SK-N-SH treated with all-trans-retinoic acid at 6 μM for 48 hours (cell line): ENCODE data around the gene AK4.

Experiments
- ATAC-seq: fragments of 200-7000 bp; cut with Tn5 transposase; 3 replicates; pipeline ENCODE4 v1.9.1; 2020; ENCODE audit warnings: mild to moderate bottlenecking, moderate library complexity
- ARNTL ChIP-seq: fragments of 450-650 bp; formaldehyde crosslinking; IDR thresholded peaks from 2 replicates; pipeline ENCODE4 v1.5.0; 2020; ENCODE audit warnings: low read depth, mild to moderate bottlenecking, moderate library complexity, borderline replicate concordance
- BACH2 ChIP-seq: fragments of 250-450 bp; sonication (Bioruptor Pico); IDR thresholded peaks from 2 replicates; pipeline ENCODE4 v1.9.0; 2021; ENCODE audit warnings: mild to moderate bottlenecking, borderline replicate concordance
- CREB5 ChIP-seq: fragments of 250-450 bp; sonication (Bioruptor Pico); IDR thresholded peaks from 2 replicates; pipeline ENCODE4 v1.5.1; 2020; ENCODE audit warnings: low read depth, mild to moderate bottlenecking, moderate library complexity
- CSDC2 ChIP-seq: fragments of 250-450 bp; sonication (Bioruptor Pico); IDR thresholded peaks from 2 replicates; pipeline ENCODE4 v1.5.0; 2020; ENCODE audit warnings: mild to moderate bottlenecking, moderate library complexity
- CSRNP3 ChIP-seq: fragments of 250-450 bp; sonication (Bioruptor Pico); IDR thresholded peaks from 2 replicates; pipeline ENCODE4 v1.5.1; 2021; ENCODE audit warnings: mild to moderate bottlenecking, moderate library complexity
- ESRRG ChIP-seq: fragments of 250-450 bp; sonication (Bioruptor Pico); IDR thresholded peaks from 2 replicates; pipeline ENCODE4 v1.6.1; 2021; ENCODE audit warnings: mild to moderate bottlenecking
- GLIS3 ChIP-seq: fragments of 250-450 bp; sonication (Bioruptor Pico); IDR thresholded peaks from 2 replicates; pipeline ENCODE4 v1.5.0; 2020; ENCODE audit warnings: mild to moderate bottlenecking, moderate library complexity
- ISL1 ChIP-seq: fragments of 250-450 bp; sonication (Bioruptor Pico); IDR thresholded peaks from 2 replicates; pipeline ENCODE4 v2.1.2; 2022; ENCODE audit warnings: mild to moderate bottlenecking, moderate library complexity
- OSR1 ChIP-seq: fragments of 250-450 bp; sonication (Bioruptor Pico); IDR thresholded peaks from 2 replicates; pipeline ENCODE4 v1.8.0; 2022; ENCODE audit warnings: moderate library complexity, mild to moderate bottlenecking, inconsistent platforms
- PATZ1 ChIP-seq: fragments of 250-450 bp; sonication (Bioruptor Pico); IDR thresholded peaks from 2 replicates; pipeline ENCODE4 v1.8.0; 2020; ENCODE audit warnings: mild to moderate bottlenecking, moderate library complexity, borderline replicate concordance
- POU6F1 ChIP-seq: fragments of 250-450 bp; sonication (Bioruptor Pico); IDR thresholded peaks from 2 replicates; pipeline ENCODE4 v1.8.0; 2021; ENCODE audit warnings: low read depth, mild to moderate bottlenecking, moderate library complexity, borderline replicate concordance
- PPARA ChIP-seq: fragments of 250-450 bp; sonication (Bioruptor Pico); IDR thresholded peaks from 2 replicates; pipeline ENCODE4 v1.5.0; 2020; ENCODE audit warnings: mild to moderate bottlenecking, borderline replicate concordance
- RARB ChIP-seq: fragments of 250-450 bp; sonication (Bioruptor Pico); IDR thresholded peaks from 2 replicates; pipeline ENCODE4 v1.8.0; 2021; ENCODE audit warnings: mild to moderate bottlenecking, moderate library complexity
- SNAI2 ChIP-seq: fragments of 250-450 bp; sonication (Bioruptor Pico); IDR thresholded peaks from 2 replicates; pipeline ENCODE4 v1.5.0; 2020; ENCODE audit warnings: mild to moderate bottlenecking, moderate library complexity
- TCF4 ChIP-seq: fragments of 250-450 bp; sonication (Bioruptor Pico); IDR thresholded peaks from 2 replicates; pipeline ENCODE4 v1.8.0; 2021; ENCODE audit warnings: mild to moderate bottlenecking, moderate library complexity, borderline replicate concordance
- TOX ChIP-seq: fragments of 250-450 bp; sonication (Bioruptor Pico); IDR thresholded peaks from 2 replicates; pipeline ENCODE4 v1.8.0; 2021; ENCODE audit warnings: mild to moderate bottlenecking, moderate library complexity, borderline replicate concordance
- TSHZ2 ChIP-seq: fragments of 250-450 bp; sonication (Bioruptor Pico); IDR thresholded peaks from 2 replicates; pipeline ENCODE4 v1.5.0; 2020; ENCODE audit warnings: mild to moderate bottlenecking, moderate library complexity
- ZC3H10 ChIP-seq: fragments of 250-450 bp; sonication (Bioruptor Pico); IDR thresholded peaks from 2 replicates; pipeline ENCODE4 v1.5.1; 2021; ENCODE audit warnings: mild to moderate bottlenecking, moderate library complexity
- ZFP3 ChIP-seq: fragments of 250-450 bp; sonication (Bioruptor Pico); IDR thresholded peaks from 2 replicates; pipeline ENCODE4 v1.5.0; 2020; ENCODE audit warnings: mild to moderate bottlenecking, moderate library complexity
- ZFP30 ChIP-seq: fragments of 450-650 bp; formaldehyde crosslinking; IDR thresholded peaks from 2 replicates; pipeline ENCODE4 v1.5.0; 2022; ENCODE audit warnings: mild to moderate bottlenecking, moderate library complexity
- ZNF565 ChIP-seq: fragments of 450-650 bp; formaldehyde crosslinking; conservative IDR thresholded peaks from 2 replicates; pipeline ENCODE4 v1.5.0; 2020; ENCODE audit warnings: low read depth, mild to moderate bottlenecking, moderate library complexity
- ZNF70 ChIP-seq: fragments of 450-650 bp; formaldehyde crosslinking; IDR thresholded peaks from 2 replicates; pipeline ENCODE4 v1.5.0; 2020; ENCODE audit warnings: mild to moderate bottlenecking, moderate library complexity
- ZNF8 ChIP-seq: fragments of 450-650 bp; formaldehyde crosslinking; IDR thresholded peaks from 2 replicates; pipeline ENCODE4 v1.5.0; 2020; ENCODE audit warnings: mild to moderate bottlenecking, moderate library complexity

AK4 gene

GRCh38 chr1:65233782-65234181 lies 85.8 kb downstream of the AK4 start:
- no peak for ATAC-seq
- TF ChIP-seq ISL1 (CRISPR knock-in tag) (no peak), CSDC2 (no peak), SNAI2 (CRISPR knock-in tag) (no peak), ZNF565 (CRISPR knock-in tag) (no peak), ZNF8 (CRISPR knock-in tag) (no peak), ESRRG (CRISPR knock-in tag) (no peak), POU6F1 (CRISPR knock-in tag) (no peak), CREB5 (CRISPR knock-in tag) (no peak), ZNF70 (CRISPR knock-in tag) (no peak), BACH2 (CRISPR knock-in tag) (no peak), TCF4 (CRISPR knock-in tag) (no peak), PATZ1 (no peak), GLIS3 (CRISPR knock-in tag) (no peak), RARB (no peak), CSRNP3 (CRISPR knock-in tag) (no peak), TOX (CRISPR knock-in tag) (no peak), ARNTL (CRISPR knock-in tag) (no peak), OSR1 (CRISPR knock-in tag) (no peak), PPARA (CRISPR knock-in tag) (no peak), ZC3H10 (CRISPR knock-in tag) (no peak)

- no peak for ATAC-seq
- no peak for TF ChIP-seq ZFP3 (CRISPR knock-in tag)
- TF ChIP-seq ESRRG (CRISPR knock-in tag) = no peak
- TF ChIP-seq CSDC2 = no peak
- TF ChIP-seq TOX (CRISPR knock-in tag) = no peak
- no peak for TF ChIP-seq GLIS3 (CRISPR knock-in tag)
- TF ChIP-seq CSRNP3 (CRISPR knock-in tag) = no peak
- no peak for TF ChIP-seq ZFP30
- TF ChIP-seq PATZ1 = no peak
- no peak for TF ChIP-seq TSHZ2 (CRISPR knock-in tag)
- no peak for TF ChIP-seq PPARA (CRISPR knock-in tag)
- TF ChIP-seq ZC3H10 (CRISPR knock-in tag) = no peak
- no peak for TF ChIP-seq POU6F1 (CRISPR knock-in tag)
These were observed 88.1 kb downstream of the AK4 start for GRCh38 chr1:65235867-65236805.
